ENCODE measurements around the gene CTDSP2. TPM values are rescaled to one million over a fixed set of nuclear protein-coding genes. Genes with fewer than 3 reads are reported as not detected.
"Not testable (repeated sequence)": the region's sequence is repeated elsewhere in the genome, so short reads cannot be mapped to it uniquely, and the experiment has no call there.

Gene CTDSP2
- total RNA-seq, 2 donors from 2014 or later, result 170 to 222 TPM

GRCh38 chr12:57821474-57822214, 24.9 kb downstream of the CTDSP2 start:
- Histone ChIP-seq H3K27me3 (replicated peaks; ENCODE audit: insufficient read depth) (no peaks in the 10 kb centered on the region), H3K27ac (peak overlapping the region in 1 of 2 donors; percentile 15), H3K4me1 (ENCODE audit: control insufficient read depth in 1 of 2, low read depth in 2 of 2) (peaks cover 6 to 27% of the 10 kb centered on the region in 2 donors), H3K36me3 (peaks cover 70% of the 10 kb centered on the region), H3K9me3 (no peaks in the 10 kb centered on the region), H3K4me3 (no peak overlapping the region)
- TF ChIP-seq, protein P1, sequence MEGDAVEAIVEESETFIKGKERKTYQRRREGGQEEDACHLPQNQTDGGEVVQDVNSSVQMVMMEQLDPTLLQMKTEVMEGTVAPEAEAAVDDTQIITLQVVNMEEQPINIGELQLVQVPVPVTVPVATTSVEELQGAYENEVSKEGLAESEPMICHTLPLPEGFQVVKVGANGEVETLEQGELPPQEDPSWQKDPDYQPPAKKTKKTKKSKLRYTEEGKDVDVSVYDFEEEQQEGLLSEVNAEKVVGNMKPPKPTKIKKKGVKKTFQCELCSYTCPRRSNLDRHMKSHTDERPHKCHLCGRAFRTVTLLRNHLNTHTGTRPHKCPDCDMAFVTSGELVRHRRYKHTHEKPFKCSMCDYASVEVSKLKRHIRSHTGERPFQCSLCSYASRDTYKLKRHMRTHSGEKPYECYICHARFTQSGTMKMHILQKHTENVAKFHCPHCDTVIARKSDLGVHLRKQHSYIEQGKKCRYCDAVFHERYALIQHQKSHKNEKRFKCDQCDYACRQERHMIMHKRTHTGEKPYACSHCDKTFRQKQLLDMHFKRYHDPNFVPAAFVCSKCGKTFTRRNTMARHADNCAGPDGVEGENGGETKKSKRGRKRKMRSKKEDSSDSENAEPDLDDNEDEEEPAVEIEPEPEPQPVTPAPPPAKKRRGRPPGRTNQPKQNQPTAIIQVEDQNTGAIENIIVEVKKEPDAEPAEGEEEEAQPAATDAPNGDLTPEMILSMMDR (IDR thresholded peaks at IDR 0.05), result no peak
- DNase-seq (ENCODE audit: low spot score) (no peak), ATAC-seq (ENCODE audit: insufficient number of reproducible peaks, low FRiP score, low read depth) (no peak)

- DNase-seq (ENCODE audit: low spot score); H3K27me3 ChIP-seq (replicated peaks; ENCODE audit: insufficient read depth); ATAC-seq (ENCODE audit: insufficient number of reproducible peaks, low FRiP score, low read depth); H3K9me3 ChIP-seq; H3K4me3 ChIP-seq: not testable (repeated sequence)
- H3K27ac ChIP-seq, result peak overlapping the region in 1 of 2 donors; percentile 15
- H3K4me1 ChIP-seq (ENCODE audit: control insufficient read depth in 1 of 2, low read depth in 2 of 2), result peaks cover 7 to 31% of the 10 kb centered on the region in 2 donors
- peaks cover 64% of the 10 kb centered on the region for H3K36me3 ChIP-seq
Observed at GRCh38 chr12:57821015-57821414, 25.5 kb downstream of the CTDSP2 start.

DNA sequence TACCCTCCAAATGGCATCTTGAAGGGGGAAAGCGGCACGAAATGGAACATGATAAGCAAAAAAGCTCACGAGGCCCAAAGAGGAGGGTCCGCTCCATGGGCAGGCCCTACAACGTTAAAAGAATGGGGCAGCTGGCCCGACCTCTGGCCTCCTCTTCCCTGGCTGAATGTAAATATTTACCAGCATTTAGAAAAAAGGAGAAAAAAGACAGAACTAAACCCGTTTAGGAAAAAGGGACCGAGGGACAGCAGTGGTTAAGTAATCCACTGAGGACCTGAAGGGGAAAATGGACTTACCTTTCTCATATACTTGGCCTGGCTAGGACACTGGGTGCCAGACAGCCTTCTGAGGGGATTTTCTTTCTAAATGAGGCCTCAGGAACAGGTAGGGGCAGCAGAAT, 26.4 kb downstream of the CTDSP2 start:
- not testable (repeated sequence) for H3K27me3 ChIP-seq (replicated peaks; ENCODE audit: insufficient read depth); DNase-seq (ENCODE audit: low spot score); ATAC-seq (ENCODE audit: insufficient number of reproducible peaks, low FRiP score, low read depth); H3K9me3 ChIP-seq; H3K4me3 ChIP-seq
- H3K4me1 ChIP-seq (ENCODE audit: control insufficient read depth in 1 of 2, low read depth in 2 of 2), result peaks cover 7 to 36% of the 10 kb centered on the region in 2 donors
- H3K36me3 ChIP-seq, result peaks cover 55% of the 10 kb centered on the region
- peak overlapping the region in 1 of 2 donors; percentile 34 for H3K27ac ChIP-seq

DNA sequence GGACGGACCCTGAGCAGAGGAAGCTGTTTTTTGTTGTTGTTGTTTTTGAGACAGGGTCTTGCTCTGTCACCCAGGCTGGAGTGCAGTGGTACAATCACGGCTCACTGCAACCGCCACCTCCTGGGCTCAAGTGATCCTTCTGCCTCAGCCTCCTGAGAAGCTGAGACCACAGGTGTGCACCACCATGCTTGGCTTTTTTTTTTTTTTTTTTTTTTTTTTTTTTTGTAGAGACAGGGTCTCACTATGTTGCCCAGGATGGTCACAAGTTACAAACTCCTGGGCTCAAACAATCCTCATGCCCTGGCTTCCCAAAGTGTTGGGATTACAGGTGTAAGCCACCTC, 28.6 kb downstream of the CTDSP2 start:
- ATAC-seq (ENCODE audit: insufficient number of reproducible peaks, low FRiP score, low read depth); H3K27me3 ChIP-seq (replicated peaks; ENCODE audit: insufficient read depth); DNase-seq (ENCODE audit: low spot score); H3K9me3 ChIP-seq; H3K4me3 ChIP-seq: not testable (repeated sequence)
- peak overlapping the region; percentile 17 to 40 for H3K27ac ChIP-seq
- peaks cover 33% of the 10 kb centered on the region for H3K36me3 ChIP-seq
- peaks cover 7 to 46% of the 10 kb centered on the region in 2 donors for H3K4me1 ChIP-seq (ENCODE audit: control insufficient read depth in 1 of 2, low read depth in 2 of 2)

DNA sequence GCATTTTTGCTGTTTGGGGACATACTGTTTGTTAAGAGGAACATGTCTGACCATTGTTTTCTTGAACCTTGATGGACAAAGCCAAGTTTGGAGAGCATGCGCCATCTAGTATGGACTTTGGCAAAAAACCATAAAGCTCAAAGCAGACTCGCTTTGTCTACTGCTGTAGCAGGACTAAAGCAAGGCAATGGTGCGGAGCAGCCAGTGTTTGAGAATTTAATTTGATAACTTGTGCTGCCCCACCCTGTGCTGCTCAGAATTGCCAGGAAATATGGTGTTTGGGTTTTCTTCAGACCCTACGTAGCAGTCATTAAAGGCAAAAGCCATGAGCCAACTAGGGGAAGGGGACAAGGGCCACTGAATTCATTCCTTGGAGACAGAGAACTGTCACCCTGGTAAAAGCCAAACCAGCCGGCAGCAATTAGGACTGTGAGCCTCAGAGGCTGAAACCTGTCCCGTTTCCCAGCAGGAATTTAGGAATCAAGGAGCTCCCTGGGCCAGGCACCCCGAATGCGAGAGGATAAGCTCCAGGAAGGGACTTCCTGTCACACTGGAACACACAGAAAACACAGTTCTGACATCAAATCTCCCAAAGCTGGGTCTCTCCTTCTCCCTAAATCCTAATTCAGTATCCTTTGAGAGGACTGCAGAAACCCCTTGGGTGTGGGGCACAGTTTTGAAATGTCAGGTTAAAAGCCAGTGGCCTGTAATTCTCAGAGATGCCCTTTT, 29.1 kb downstream of the CTDSP2 start:
- ATAC-seq (ENCODE audit: insufficient number of reproducible peaks, low FRiP score, low read depth) (no peak), DNase-seq (ENCODE audit: low spot score) (no peak)
- no peaks in the 10 kb centered on the region for H3K9me3 ChIP-seq
- H3K27ac ChIP-seq, result peak overlapping the region; percentile 17 to 40
- peaks cover 7 to 42% of the 10 kb centered on the region in 2 donors for H3K4me1 ChIP-seq (ENCODE audit: control insufficient read depth in 1 of 2, low read depth in 2 of 2)
- TF ChIP-seq, protein P1 (IDR thresholded peaks at IDR 0.05), result no peak
- peaks cover 28% of the 10 kb centered on the region for H3K36me3 ChIP-seq
- no peak overlapping the region for H3K4me3 ChIP-seq
- H3K27me3 ChIP-seq (replicated peaks; ENCODE audit: insufficient read depth), result no peaks in the 10 kb centered on the region

GRCh38 chr12:57816855-57817151, 29.7 kb downstream of the CTDSP2 start:
- no peak for DNase-seq (ENCODE audit: low spot score)
- TF ChIP-seq, protein P1 (IDR thresholded peaks at IDR 0.05), result no peak

More at GRCh38 chr12:57816855-57817151, 29.7 kb downstream of the CTDSP2 start:
- no peaks in the 10 kb centered on the region for H3K27me3 ChIP-seq (replicated peaks; ENCODE audit: insufficient read depth)
- H3K27ac ChIP-seq, result peak overlapping the region; percentile 17 to 41
- peaks cover 7 to 42% of the 10 kb centered on the region in 2 donors for H3K4me1 ChIP-seq (ENCODE audit: control insufficient read depth in 1 of 2, low read depth in 2 of 2)
- H3K36me3 ChIP-seq, result peaks cover 22% of the 10 kb centered on the region
- no peaks in the 10 kb centered on the region for H3K9me3 ChIP-seq
- ATAC-seq (ENCODE audit: insufficient number of reproducible peaks, low FRiP score, low read depth), result no peak
- no peak overlapping the region for H3K4me3 ChIP-seq
